ENCODE measurements around the gene STAT4. TPM values are rescaled to one million over a fixed set of nuclear protein-coding genes. Genes with fewer than 3 reads are reported as not detected.

Gene STAT4
- total RNA-seq, 1 experiment from 2014 or later = 0.44 TPM

DNA sequence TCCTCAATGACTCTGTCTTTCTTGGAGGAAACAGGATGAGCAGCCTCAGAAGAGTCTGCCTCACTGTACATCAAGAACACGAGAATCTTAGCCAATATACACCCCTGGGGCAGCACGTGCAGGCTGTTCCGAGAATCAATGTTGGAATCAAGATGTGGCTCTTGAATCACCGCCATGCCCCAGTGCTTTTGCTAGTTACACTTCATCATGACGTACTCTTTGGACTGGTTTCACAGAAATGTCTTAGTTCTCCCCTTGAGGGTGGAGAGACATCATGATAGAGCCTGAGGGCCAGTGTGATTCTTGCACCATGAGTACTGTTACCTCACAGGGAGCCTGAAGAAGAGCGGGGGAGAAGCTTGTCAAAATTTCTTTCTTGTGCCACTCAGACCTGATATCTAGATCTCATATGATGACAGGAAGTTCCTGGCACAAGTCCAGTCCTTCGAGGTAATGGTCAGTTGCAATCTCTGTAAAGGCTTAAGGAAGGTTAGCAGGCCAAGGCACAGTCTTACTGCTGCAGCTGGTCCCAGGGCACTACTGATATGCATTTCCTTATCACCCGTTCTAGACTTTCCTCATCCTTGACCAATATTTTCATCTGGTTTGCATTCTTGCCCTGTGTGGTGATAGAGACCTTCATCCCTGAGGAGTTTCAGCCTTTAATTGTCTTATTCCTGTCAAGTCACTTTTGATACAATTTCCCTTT is 28.2 kb upstream of the STAT4 start:
- no peak for ATAC-seq
- no peak overlapping the region for H3K4me3 Mint-ChIP-seq
- POLR2A ChIA-PET = no interaction called here

GRCh38 chr2:191177751-191178736 is 27.2 kb upstream of the STAT4 start:
- ChIA-PET CTCF (no interaction called here), POLR2A (no interaction called here)
- Mint-ChIP-seq H3K9me3 (no peaks in the 10 kb centered on the region), H3K4me1 (peaks cover 13% of the 10 kb centered on the region), H3K27ac (no peak overlapping the region), H3K27me3 (ENCODE audit: low read depth) (no peaks in the 10 kb centered on the region), H3K36me3 (no peaks in the 10 kb centered on the region), H3K4me3 (no peak overlapping the region)
- ATAC-seq = no peak
- TF ChIP-seq HMGXB4 (CRISPR knock-in tag; IDR thresholded peaks at IDR 0.05) (no peak), KAT7 (CRISPR knock-in tag; IDR thresholded peaks at IDR 0.05; ENCODE audit: borderline replicate concordance) (no peak), ZNF138 (CRISPR knock-in tag; conservative IDR thresholded peaks at IDR 0.05) (no peak), ZNF425 (CRISPR knock-in tag; conservative IDR thresholded peaks at IDR 0.05) (no peak), MYBL2 (CRISPR knock-in tag; IDR thresholded peaks at IDR 0.05) (no peak), CREM (CRISPR knock-in tag; IDR thresholded peaks at IDR 0.05) (no peak), MXD4 (CRISPR knock-in tag; IDR thresholded peaks at IDR 0.05; ENCODE audit: borderline replicate concordance) (no peak), RELA (CRISPR knock-in tag; IDR thresholded peaks at IDR 0.05; ENCODE audit: borderline replicate concordance) (no peak), FOXP4 (CRISPR knock-in tag; IDR thresholded peaks at IDR 0.05) (no peak)
- no peak for DNase-seq (ENCODE audit: low spot score)

More for the DNA sequence above, 28.2 kb upstream of the STAT4 start:
- Mint-ChIP-seq H3K4me1 (peaks cover 10% of the 10 kb centered on the region), H3K27me3 (ENCODE audit: low read depth) (no peaks in the 10 kb centered on the region), H3K27ac (no peak overlapping the region), H3K9me3 (no peaks in the 10 kb centered on the region), H3K36me3 (no peaks in the 10 kb centered on the region)
- CTCF ChIA-PET = no interaction called here
- no peak for DNase-seq (ENCODE audit: low spot score)
- no peak for TF ChIP-seq ZNF232 (CRISPR knock-in tag; IDR thresholded peaks at IDR 0.05)
- TF ChIP-seq, protein P1, sequence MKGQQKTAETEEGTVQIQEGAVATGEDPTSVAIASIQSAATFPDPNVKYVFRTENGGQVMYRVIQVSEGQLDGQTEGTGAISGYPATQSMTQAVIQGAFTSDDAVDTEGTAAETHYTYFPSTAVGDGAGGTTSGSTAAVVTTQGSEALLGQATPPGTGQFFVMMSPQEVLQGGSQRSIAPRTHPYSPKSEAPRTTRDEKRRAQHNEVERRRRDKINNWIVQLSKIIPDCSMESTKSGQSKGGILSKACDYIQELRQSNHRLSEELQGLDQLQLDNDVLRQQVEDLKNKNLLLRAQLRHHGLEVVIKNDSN (CRISPR knock-in tag; IDR thresholded peaks at IDR 0.05) = no peak
- TF ChIP-seq ZNF416 (CRISPR knock-in tag; IDR thresholded peaks at IDR 0.05) = no peak
- no peak for TF ChIP-seq CREB1 (CRISPR knock-in tag; IDR thresholded peaks at IDR 0.05)
- TF ChIP-seq RORB (CRISPR knock-in tag; IDR thresholded peaks at IDR 0.05) = no peak
